Measurements from ENCODE around the gene AIG1. TPM values are rescaled to one million over a fixed set of nuclear protein-coding genes. Genes with fewer than 3 reads are reported as not detected.

AIG1 gene
- total RNA-seq, 1 experiment from 2014 or later = 51.1 TPM

DNA sequence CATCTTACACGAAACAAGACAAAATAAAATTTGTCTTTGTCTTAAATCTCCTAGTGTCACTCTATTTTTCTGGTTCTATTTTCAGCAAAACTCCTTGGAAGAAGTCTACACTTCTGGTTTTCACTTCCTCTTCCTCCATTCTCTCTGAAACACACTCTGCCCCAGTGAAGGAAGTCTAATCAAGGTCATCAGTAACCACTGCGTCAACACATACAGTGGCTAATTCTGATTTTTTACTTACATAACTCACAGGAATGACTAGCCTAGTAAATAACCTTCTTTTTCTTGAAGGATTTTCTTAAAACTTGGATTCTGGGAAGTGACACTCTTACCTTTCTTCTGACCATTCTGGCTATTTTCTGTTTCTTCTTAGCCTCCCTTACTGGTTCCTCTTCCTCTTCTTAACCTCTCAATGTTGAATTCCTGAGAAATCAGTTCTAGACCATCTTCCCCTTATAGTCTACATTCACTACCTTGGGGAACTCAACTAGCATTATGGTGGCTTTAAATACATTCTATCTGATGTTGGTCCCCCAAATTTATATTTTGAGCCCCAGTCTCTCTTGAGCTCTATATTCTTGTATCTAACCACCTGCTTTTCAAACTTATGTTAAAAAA is 37.5 kb downstream of the AIG1 start:
- Histone ChIP-seq H3K9me3 (ENCODE audit: control insufficient read depth in 1 of 2, insufficient read depth in 1 of 2, low read depth in 1 of 2, low read length in 2 of 2) (no peaks in the 10 kb centered on the region), H3K79me2 (ENCODE audit: insufficient read depth, low read length) (no peaks in the 10 kb centered on the region), H3K36me3 (ENCODE audit: control insufficient read depth in 1 of 2, insufficient read depth in 2 of 2, low read length in 2 of 2) (no peaks in the 10 kb centered on the region), H4K20me1 (ENCODE audit: insufficient read depth) (no peaks in the 10 kb centered on the region; the same call in 1 of the 2 replicates), H3K9me2 (ENCODE audit: insufficient read depth) (no peaks in the 10 kb centered on the region), H3K4me2 (ENCODE audit: low read length) (no peak overlapping the region), H3K9ac (ENCODE audit: low read length) (no peak overlapping the region), H3K4me1 (ENCODE audit: control insufficient read depth in 1 of 2, insufficient read depth in 2 of 2, low read length in 2 of 2) (no peaks in the 10 kb centered on the region), H3K27me3 (ENCODE audit: insufficient read depth, low read length) (no peaks in the 10 kb centered on the region), H2AFZ (ENCODE audit: low read depth, low read length, poor library complexity, severe bottlenecking) (no peak overlapping the region), H3K27ac (ENCODE audit: low read depth, low read length) (no peak overlapping the region), H3K4me3 (replicated peaks in 1 of 2; ENCODE audit: low read depth in 1 of 2, low read length in 2 of 2) (no peak overlapping the region)
- POLR2A ChIA-PET = no interaction called here
- intact Hi-C loops (cut with micrococcal nuclease) = no loop called here
- CTCF ChIA-PET = no interaction called here
- BruUV-seq (replicated peaks) = no TSS peak
- RAD21 ChIA-PET (ENCODE audit: low non-redundant PET in 1 of 2, low total read pairs in 2 of 2, uncharacterized antibody in 2 of 2, unreplicated experiment in 2 of 2) = no interaction called here
- TF ChIP-seq MAX (IDR thresholded peaks at IDR 0.05) (no peak), CEBPB (IDR thresholded peaks at IDR 0.05; ENCODE audit: low read depth) (no peak), EGR1 (IDR thresholded peaks at IDR 0.05; ENCODE audit: low read depth) (no peak), ELF1 (IDR thresholded peaks at IDR 0.05; ENCODE audit: borderline replicate concordance, low read depth) (no peak), RAD21 (IDR thresholded peaks at IDR 0.05; ENCODE audit: low read depth) (no peak), EZH2phosphoT487 (IDR thresholded peaks at IDR 0.05; ENCODE audit: borderline replicate concordance) (no peak), POLR2A (IDR thresholded peaks at IDR 0.05; ENCODE audit: borderline replicate concordance, extremely low read depth, insufficient read depth, insufficient read length) (no peak), REST (IDR thresholded peaks at IDR 0.05; ENCODE audit: low read depth) (no peak), TCF7L2 (IDR thresholded peaks at IDR 0.05; ENCODE audit: borderline replicate concordance, extremely low read depth, insufficient read depth, insufficient read length) (no peak)
- DNase-seq (ENCODE audit: low read depth, low spot score) (no peak), ATAC-seq (no peak)
